PFSK-1 (cell line): ENCODE results near the gene SASH1.

Experiments
- FOXP2 ChIP-seq: optimal IDR thresholded peaks from 2 replicates; pipeline ENCODE3; 2011; ENCODE audit warnings: borderline replicate concordance, control low read depth, inconsistent platforms; ENCODE audit not compliant: insufficient read depth; ENCODE audit errors: extremely low read length, extremely low read depth
- POLR2AphosphoS5 ChIP-seq: IDR thresholded peaks from 2 replicates; pipeline ENCODE4 v1.6.1; 2012; ENCODE audit warnings: low read depth, mild to moderate bottlenecking, control low read depth, low read length, moderate library complexity
- REST ChIP-seq, 2 experiments: IDR thresholded peaks; 2 replicates each; pipeline versions ENCODE4 v1.6.1 to v1.8.0; 2011 to 2012; ENCODE audit warnings: low read depth in 2 of 2, low read length in 2 of 2, control low read depth in 1 of 2, inconsistent platforms in 1 of 2, mild to moderate bottlenecking in 1 of 2, moderate library complexity in 1 of 2; ENCODE audit not compliant: insufficient read depth in 1 of 2
- SIN3A ChIP-seq: IDR thresholded peaks from 2 replicates; pipeline ENCODE4 v1.6.1; 2012; ENCODE audit warnings: mild to moderate bottlenecking, low read length, moderate library complexity, borderline replicate concordance; ENCODE audit not compliant: insufficient read depth
- TAF1 ChIP-seq: IDR thresholded peaks from 2 replicates; pipeline ENCODE4 v1.6.1; 2012; ENCODE audit warnings: low read length, control low read depth, borderline replicate concordance; ENCODE audit not compliant: insufficient read depth

- TF ChIP-seq POLR2AphosphoS5 (no peak), REST (IDR thresholded peaks at IDR 0.05; ENCODE audit: insufficient read depth in 1 of 2, low read depth in 2 of 2, low read length in 2 of 2) (no peak), SIN3A (no peak), TAF1 (no peak), FOXP2 (no peak)
Observed at GRCh38 chr6:148345578-148345977, 2.9 kb downstream of the SASH1 start.
